Common myeloid progenitor, CD34-positive (primary cell): ENCODE data around the gene IL36A.

Experiments used
- CTCF ChIA-PET: fragments of 350-600 bp; sonication (Branson Sonifier 250); formaldehyde crosslinking; loops from one replicate; lab custom pipeline; 2021; ENCODE audit warnings: antibody characterized with exemption; lab: Charles Lee
- POLR2A ChIA-PET: fragments of 350-600 bp; sonication (Branson Sonifier 250); formaldehyde crosslinking; loops from one replicate; lab custom pipeline; 2021; ENCODE audit warnings: antibody characterized with exemption; lab: Charles Lee
- DNase-seq, 3 donors: peaks; one replicate each; pipeline versions ENCODE4 v3.0.0 to v3.0.0-alpha.2; 2013
- H3K27ac ChIP-seq, 2 experiments: 1 replicate in 1 of 2; 2 replicates in 1 of 2; pipeline ENCODE4 v1.7.0; 2013; ENCODE audit warnings: inconsistent platforms in 2 of 2, low read length in 2 of 2, mild to moderate bottlenecking in 2 of 2, low read depth in 1 of 2, moderate library complexity in 1 of 2; ENCODE audit not compliant: severe bottlenecking in 2 of 2, insufficient read depth in 1 of 2, poor library complexity in 1 of 2
- H3K27me3 ChIP-seq, 5 experiments: replicated peaks in 2 of 5; 1 replicate in 3 of 5; 2 replicates in 2 of 5; pipeline versions ENCODE4 v1.6.1 to v1.7.0; 2013; ENCODE audit warnings: low read length in 4 of 5, mild to moderate bottlenecking in 2 of 5, moderate library complexity in 2 of 5, inconsistent platforms in 1 of 5; ENCODE audit not compliant: insufficient read depth in 5 of 5, control insufficient read depth in 4 of 5
- H3K36me3 ChIP-seq, 4 experiments: 1 replicate in 2 of 4; 2 replicates in 2 of 4; pipeline versions ENCODE4 v1.6.1 to v1.7.0; 2013; ENCODE audit warnings: low read length in 3 of 4, control low read depth in 1 of 4, mild to moderate bottlenecking in 1 of 4; ENCODE audit not compliant: control insufficient read depth in 4 of 4, insufficient read depth in 4 of 4
- H3K4me1 ChIP-seq, 4 experiments: 1 replicate in 3 of 4; 2 replicates in 1 of 4; pipeline versions ENCODE4 v1.6.1 to v1.7.1; 2013; ENCODE audit warnings: low read length in 3 of 4, mild to moderate bottlenecking in 3 of 4, control low read depth in 1 of 4, inconsistent platforms in 1 of 4, moderate library complexity in 1 of 4; ENCODE audit not compliant: control insufficient read depth in 4 of 4, insufficient read depth in 4 of 4; ENCODE audit errors: control extremely low read depth in 1 of 4
- H3K4me3 ChIP-seq, 7 experiments: 1 replicate in 4 of 7; 2 replicates in 3 of 7; pipeline versions ENCODE4 v1.5.1 to v1.7.0; 2013; ENCODE audit warnings: mild to moderate bottlenecking in 7 of 7, low read length in 6 of 7, moderate library complexity in 6 of 7, inconsistent platforms in 2 of 7, low read depth in 2 of 7, control low read depth in 1 of 7; ENCODE audit not compliant: insufficient read depth in 4 of 7, control insufficient read depth in 1 of 7; ENCODE audit errors: extremely low read depth in 1 of 7
- H3K9me3 ChIP-seq, 5 experiments: 1 replicate in 4 of 5; 2 replicates in 1 of 5; pipeline versions ENCODE4 v1.6.1 to v1.7.1; 2013; ENCODE audit warnings: low read length in 4 of 5, mild to moderate bottlenecking in 2 of 5, inconsistent platforms in 1 of 5, low read depth in 1 of 5, moderate library complexity in 1 of 5; ENCODE audit not compliant: control insufficient read depth in 4 of 5, insufficient read depth in 2 of 5; ENCODE audit errors: control extremely low read depth in 1 of 5
- WGBS: methylation state at CpG from one replicate; pipeline ENCODE4 v1.1.5; 2013; ENCODE audit not compliant: insufficient coverage; 5-methylcytosine and 5-hydroxymethylcytosine counted together

The IL36A gene

GRCh38 chr2:113039719-113040118 lies 34.5 kb downstream of the IL36A start:
- Histone ChIP-seq H3K4me3 (no peak overlapping the region), H3K4me1 (no peaks in the 10 kb centered on the region), H3K27me3 (peaks cover 0 to 4% (median 0%) of the 10 kb centered on the region in 5 experiments), H3K9me3 (no peaks in the 10 kb centered on the region), H3K36me3 (no peaks in the 10 kb centered on the region), H3K27ac (no peak overlapping the region)
- no peak for DNase-seq
- ChIA-PET POLR2A (no interaction called here), CTCF (no interaction called here)
- WGBS, result 59% methylated on average over 5 of the region's 5 CpGs

- ChIA-PET CTCF (no interaction called here), POLR2A (no interaction called here)
- H3K27me3 ChIP-seq, result no peaks in the 10 kb centered on the region
- no peaks in the 10 kb centered on the region for H3K4me1 ChIP-seq
- H3K4me3 ChIP-seq, result no peak overlapping the region
- no peak overlapping the region for H3K27ac ChIP-seq
- WGBS, result 100% methylated on average over 5 of the region's 5 CpGs
- no peaks in the 10 kb centered on the region for H3K9me3 ChIP-seq
- DNase-seq, result no peak
- H3K36me3 ChIP-seq, result no peaks in the 10 kb centered on the region
Observed at GRCh38 chr2:113041871-113042270, 36.6 kb downstream of the IL36A start.

GRCh38 chr2:113046465-113046864 lies 41.2 kb downstream of the IL36A start:
- POLR2A ChIA-PET, result no interaction called here
- no CpG with 5 or more reads among the region's 5 CpGs for WGBS
- CTCF ChIA-PET, result interaction anchor here (0.8 kb wide), 1 partner anchor 10 kb away, joined by 3 read pairs; no protein-coding TSS in a partner anchor

GRCh38 chr2:113050921-113051895 lies 45.9 kb downstream of the IL36A start:
- WGBS, result 94% methylated on average over 37 of the region's 38 CpGs
- H3K36me3 ChIP-seq, result no peaks in the 10 kb centered on the region
- no peak overlapping the region for H3K27ac ChIP-seq
- no peak overlapping the region for H3K4me3 ChIP-seq
- POLR2A ChIA-PET, result no interaction called here
- H3K4me1 ChIP-seq, result no peaks in the 10 kb centered on the region
- no peak for DNase-seq
- CTCF ChIA-PET, result no interaction called here
- H3K27me3 ChIP-seq, result no peaks in the 10 kb centered on the region
- peaks cover 1 to 24% (median 8%) of the 10 kb centered on the region in 5 experiments for H3K9me3 ChIP-seq

More at GRCh38 chr2:113046465-113046864, 41.2 kb downstream of the IL36A start:
- no peak overlapping the region for H3K4me3 ChIP-seq
- no peaks in the 10 kb centered on the region for H3K4me1 ChIP-seq
- peaks cover 0 to 4% (median 1%) of the 10 kb centered on the region in 5 experiments for H3K9me3 ChIP-seq
- no peaks in the 10 kb centered on the region for H3K36me3 ChIP-seq
- no peaks in the 10 kb centered on the region for H3K27me3 ChIP-seq
- DNase-seq, result no peak
- no peak overlapping the region for H3K27ac ChIP-seq

GRCh38 chr2:113052396-113052917 lies 47.2 kb downstream of the IL36A start, which contains the start of gene IL36B:
Gene IL36B, minus strand, starts transcription at chr2:113052867.
- whole genome bisulfite sequencing, result 84% methylated on average over 5 of the region's 6 CpGs
- Histone ChIP-seq H3K36me3 (no peaks in the 10 kb centered on the region), H3K4me3 (no peak within 1 kb of the TSS), H3K4me1 (no peaks in the 10 kb centered on the region), H3K27me3 (no peaks in the 10 kb centered on the region), H3K9me3 (peaks cover 1 to 24% (median 8%) of the 10 kb centered on the region in 5 experiments), H3K27ac (no peak within 1 kb of the TSS)
- no peak for DNase-seq
- CTCF ChIA-PET, result no interaction called here
- POLR2A ChIA-PET, result no interaction called here

GRCh38 chr2:113053666-113054065 lies 48.4 kb downstream of the IL36A start:
- Histone ChIP-seq H3K27ac (no peak overlapping the region), H3K27me3 (no peaks in the 10 kb centered on the region), H3K36me3 (no peaks in the 10 kb centered on the region), H3K9me3 (peaks cover 0 to 24% (median 8%) of the 10 kb centered on the region in 5 experiments), H3K4me3 (no peak overlapping the region), H3K4me1 (no peaks in the 10 kb centered on the region)
- POLR2A ChIA-PET, result no interaction called here
- DNase-seq, result no peak
- CTCF ChIA-PET, result no interaction called here
- 100% methylated on average over 2 of the region's 3 CpGs for WGBS

- Histone ChIP-seq H3K36me3 (no peaks in the 10 kb centered on the region), H3K4me3 (no peak overlapping the region), H3K4me1 (no peaks in the 10 kb centered on the region), H3K27ac (no peak overlapping the region), H3K9me3 (peaks cover 0 to 24% (median 8%) of the 10 kb centered on the region in 5 experiments), H3K27me3 (no peaks in the 10 kb centered on the region)
- POLR2A ChIA-PET, result no interaction called here
- no peak for DNase-seq
- CTCF ChIA-PET, result interaction anchor here (1.1 kb wide), 1 partner anchor 14 kb away, joined by 3 read pairs; no protein-coding TSS in a partner anchor
Observed at GRCh38 chr2:113054066-113054465, 48.8 kb downstream of the IL36A start.
